Ectodermal cell (in vitro differentiated cells): ENCODE measurements around the gene XXYLT1.

Experiments used
- H3K27ac ChIP-seq: 2 replicates; pipeline ENCODE4 v1.7.0; 2013; ENCODE audit warnings: mild to moderate bottlenecking, low read depth, low read length; ENCODE audit not compliant: insufficient read depth, poor library complexity, severe bottlenecking
- H3K27me3 ChIP-seq: 2 replicates; pipeline ENCODE4 v1.7.0; 2013; ENCODE audit warnings: mild to moderate bottlenecking, low read length; ENCODE audit not compliant: insufficient read depth, control insufficient read depth, poor library complexity, severe bottlenecking
- H3K36me3 ChIP-seq: one replicate; pipeline ENCODE4 v1.7.0; 2013; ENCODE audit warnings: low read length; ENCODE audit not compliant: control insufficient read depth, insufficient read depth
- H3K4me1 ChIP-seq: one replicate; pipeline ENCODE4 v1.7.0; 2013; ENCODE audit warnings: low read length; ENCODE audit not compliant: control insufficient read depth, insufficient read depth
- H3K4me3 ChIP-seq: 2 replicates; pipeline ENCODE4 v1.7.0; 2013; ENCODE audit warnings: low read depth, low read length, control low read depth; ENCODE audit not compliant: insufficient read depth
- H3K9me3 ChIP-seq: 2 replicates; pipeline ENCODE4 v1.7.0; 2013; ENCODE audit warnings: mild to moderate bottlenecking, low read length, moderate library complexity; ENCODE audit not compliant: control insufficient read depth
- WGBS, 2 experiments: methylation state at CpG; one replicate each; pipeline ENCODE4 v1.1.7; 2013; ENCODE audit warnings: missing lambda C conversion rate in 2 of 2; 5-methylcytosine and 5-hydroxymethylcytosine counted together

The XXYLT1 gene

GRCh38 chr3:195151402-195151801 is 119.6 kb downstream of the XXYLT1 start:
- Histone ChIP-seq H3K36me3 (no peaks in the 10 kb centered on the region), H3K9me3 (no peaks in the 10 kb centered on the region), H3K4me3 (no peak overlapping the region), H3K4me1 (peaks cover 41% of the 10 kb centered on the region), H3K27me3 (peaks cover 6% of the 10 kb centered on the region), H3K27ac (no peak overlapping the region)
- 46 to 53% methylated on average over 2 of the region's 3 CpGs for WGBS, 2 experiments

GRCh38 chr3:195150181-195151118 is 120.5 kb downstream of the XXYLT1 start:
- Histone ChIP-seq H3K9me3 (no peaks in the 10 kb centered on the region), H3K27ac (peak overlapping the region; percentile 65), H3K4me1 (peaks cover 34% of the 10 kb centered on the region), H3K36me3 (no peaks in the 10 kb centered on the region), H3K27me3 (peaks cover 6% of the 10 kb centered on the region), H3K4me3 (no peak overlapping the region)
- WGBS, 2 experiments = 6 to 7% methylated on average over 20 of the region's 20 CpGs

GRCh38 chr3:195149292-195150030 is 121.5 kb downstream of the XXYLT1 start:
- H3K27me3 ChIP-seq = peaks cover 6% of the 10 kb centered on the region
- no peak overlapping the region for H3K4me3 ChIP-seq
- H3K36me3 ChIP-seq = no peaks in the 10 kb centered on the region
- peaks cover 24% of the 10 kb centered on the region for H3K4me1 ChIP-seq
- no peaks in the 10 kb centered on the region for H3K9me3 ChIP-seq
- WGBS, 2 experiments = 78 to 80% methylated on average over 15 of the region's 15 CpGs
- no peak overlapping the region for H3K27ac ChIP-seq

DNA sequence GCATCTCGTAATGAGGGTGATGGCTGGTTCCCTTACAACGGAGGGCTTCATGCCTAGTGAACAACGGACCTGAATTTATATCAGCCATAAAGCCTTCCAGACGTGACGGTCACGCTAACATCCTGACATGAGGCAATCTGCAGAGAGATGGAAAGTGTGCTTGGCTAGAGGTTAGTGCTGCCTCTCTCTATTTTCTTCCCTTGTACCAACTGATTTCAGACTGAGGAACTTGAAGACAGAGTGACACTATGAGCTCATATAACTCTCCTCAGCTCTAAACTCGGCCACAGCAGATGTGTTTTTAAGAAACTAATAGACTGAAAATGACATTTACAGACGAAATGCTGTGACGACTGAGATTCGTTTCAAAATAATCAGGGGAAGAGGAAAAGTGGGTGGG is 122.4 kb downstream of the XXYLT1 start:
- Histone ChIP-seq H3K27ac (no peak overlapping the region), H3K4me1 (peaks cover 15% of the 10 kb centered on the region)
- 85 to 87% methylated on average over 10 of the region's 10 CpGs for WGBS, 2 experiments

GRCh38 chr3:195147649-195148080 is 123.3 kb downstream of the XXYLT1 start:
- WGBS, 2 experiments = 91 to 93% methylated on average over 17 of the region's 17 CpGs
- Histone ChIP-seq H3K36me3 (no peaks in the 10 kb centered on the region), H3K9me3 (no peaks in the 10 kb centered on the region), H3K27ac (no peak overlapping the region), H3K27me3 (peaks cover 6% of the 10 kb centered on the region), H3K4me1 (peaks cover 6% of the 10 kb centered on the region), H3K4me3 (no peak overlapping the region)

More for the DNA sequence above, 122.4 kb downstream of the XXYLT1 start:
- no peaks in the 10 kb centered on the region for H3K9me3 ChIP-seq
- no peak overlapping the region for H3K4me3 ChIP-seq
- no peaks in the 10 kb centered on the region for H3K36me3 ChIP-seq
- peaks cover 6% of the 10 kb centered on the region for H3K27me3 ChIP-seq

GRCh38 chr3:195146131-195146530 is 124.8 kb downstream of the XXYLT1 start:
- no peak overlapping the region for H3K4me3 ChIP-seq
- no peaks in the 10 kb centered on the region for H3K27me3 ChIP-seq
- H3K36me3 ChIP-seq = no peaks in the 10 kb centered on the region
- H3K9me3 ChIP-seq = no peaks in the 10 kb centered on the region
- H3K4me1 ChIP-seq = peaks cover 6% of the 10 kb centered on the region
- WGBS, 2 experiments = 93 to 95% methylated on average over 8 of the region's 8 CpGs
- H3K27ac ChIP-seq = no peak overlapping the region

- 95 to 96% methylated on average over 12 of the region's 12 CpGs for WGBS, 2 experiments
- peaks cover 2% of the 10 kb centered on the region for H3K4me1 ChIP-seq
- H3K36me3 ChIP-seq = no peaks in the 10 kb centered on the region
- H3K27me3 ChIP-seq = no peaks in the 10 kb centered on the region
- no peaks in the 10 kb centered on the region for H3K9me3 ChIP-seq
- H3K27ac ChIP-seq = no peak overlapping the region
- H3K4me3 ChIP-seq = no peak overlapping the region
Observed at GRCh38 chr3:195145579-195145978, 125.4 kb downstream of the XXYLT1 start.

GRCh38 chr3:195143221-195143620 is 127.7 kb downstream of the XXYLT1 start:
- Histone ChIP-seq H3K27ac (no peak overlapping the region), H3K4me3 (no peak overlapping the region), H3K4me1 (no peaks in the 10 kb centered on the region), H3K9me3 (no peaks in the 10 kb centered on the region), H3K27me3 (no peaks in the 10 kb centered on the region), H3K36me3 (no peaks in the 10 kb centered on the region)
- WGBS, 2 experiments = 95% methylated on average over 5 of the region's 5 CpGs

DNA sequence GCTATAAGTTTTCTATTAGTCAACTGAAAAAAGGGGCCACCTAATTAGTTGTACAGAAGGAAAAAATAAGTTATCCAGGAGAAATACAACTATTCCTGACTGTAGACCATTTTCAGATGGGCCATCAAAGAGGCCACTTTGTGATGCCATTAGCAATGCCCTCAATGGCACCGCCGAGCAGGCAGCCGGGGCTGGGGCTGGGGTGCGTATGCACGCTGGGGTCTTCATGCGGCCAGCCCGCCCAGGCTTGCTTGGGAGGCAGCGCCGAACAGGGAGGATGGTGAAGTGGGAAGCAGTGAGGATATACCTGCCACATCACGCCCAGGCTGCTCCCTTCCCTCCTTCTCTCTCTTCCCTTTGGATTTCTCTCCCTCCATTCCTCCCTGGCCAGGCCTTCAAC is 128.4 kb downstream of the XXYLT1 start:
- WGBS, 2 experiments = 95 to 97% methylated on average over 10 of the region's 10 CpGs
- Histone ChIP-seq H3K9me3 (no peaks in the 10 kb centered on the region), H3K4me1 (no peaks in the 10 kb centered on the region), H3K27ac (no peak overlapping the region), H3K27me3 (no peaks in the 10 kb centered on the region), H3K4me3 (no peak overlapping the region), H3K36me3 (no peaks in the 10 kb centered on the region)
